Neutrophil (primary cell): Measurements from ENCODE around the gene RAB14.

Experiments
- H3K27ac ChIP-seq: fragments of 200-600 bp; sonication (generic); 2 replicates; pipeline ENCODE4 v1.5.1; 2016; ENCODE audit warnings: mild to moderate bottlenecking, moderate library complexity
- H3K27me3 ChIP-seq: fragments of 200-600 bp; sonication (generic); 2 replicates; pipeline ENCODE4 v1.6.0; 2016; ENCODE audit warnings: mild to moderate bottlenecking
- H3K36me3 ChIP-seq: fragments of 200-600 bp; sonication (generic); 2 replicates; pipeline ENCODE4 v1.5.1; 2017
- H3K4me1 ChIP-seq, 2 experiments: fragments of 200-600 bp in 1 of 2; sonication (generic) in 1 of 2; 1 replicate in 1 of 2; 2 replicates in 1 of 2; pipeline versions ENCODE4 v1.5.1 to v1.6.1; 2013 to 2016; ENCODE audit warnings: low read depth in 1 of 2, low read length in 1 of 2, mild to moderate bottlenecking in 1 of 2, moderate library complexity in 1 of 2; ENCODE audit not compliant: control insufficient read depth in 1 of 2, insufficient read depth in 1 of 2
- H3K4me3 ChIP-seq, 2 experiments: fragments of 200-600 bp in 1 of 2; sonication (generic) in 1 of 2; 1 replicate in 1 of 2; 2 replicates in 1 of 2; pipeline ENCODE4 v1.5.1; 2013 to 2016; ENCODE audit warnings: low read depth in 1 of 2, low read length in 1 of 2, mild to moderate bottlenecking in 1 of 2, moderate library complexity in 1 of 2
- H3K9me3 ChIP-seq: fragments of 200-600 bp; sonication (generic); 2 replicates; pipeline ENCODE4 v1.5.1; 2016
- CTCF ChIP-seq: fragments of 200-600 bp; sonication (generic); IDR thresholded peaks from 2 replicates; pipeline ENCODE4 v1.5.1; 2016; ENCODE audit warnings: antibody characterized with exemption

Gene RAB14

GRCh38 chr9:121185178-121185745 lies 16.4 kb downstream of the RAB14 start:
- Histone ChIP-seq H3K36me3 (peaks cover 24% of the 10 kb centered on the region), H3K27me3 (no peaks in the 10 kb centered on the region), H3K27ac (peak overlapping the region; percentile 48), H3K9me3 (no peaks in the 10 kb centered on the region), H3K4me3 (no peak overlapping the region), H3K4me1 (peaks cover 29 to 36% of the 10 kb centered on the region in 2 experiments)
- TF ChIP-seq CTCF: no peak

GRCh38 chr9:121184463-121184862 lies 17.2 kb downstream of the RAB14 start:
- Histone ChIP-seq H3K4me3 (no peak overlapping the region), H3K4me1 (peaks cover 36 to 41% of the 10 kb centered on the region in 2 experiments), H3K27ac (peak overlapping the region; percentile 48), H3K27me3 (no peaks in the 10 kb centered on the region), H3K36me3 (peaks cover 30% of the 10 kb centered on the region), H3K9me3 (no peaks in the 10 kb centered on the region)
- TF ChIP-seq CTCF: no peak

DNA sequence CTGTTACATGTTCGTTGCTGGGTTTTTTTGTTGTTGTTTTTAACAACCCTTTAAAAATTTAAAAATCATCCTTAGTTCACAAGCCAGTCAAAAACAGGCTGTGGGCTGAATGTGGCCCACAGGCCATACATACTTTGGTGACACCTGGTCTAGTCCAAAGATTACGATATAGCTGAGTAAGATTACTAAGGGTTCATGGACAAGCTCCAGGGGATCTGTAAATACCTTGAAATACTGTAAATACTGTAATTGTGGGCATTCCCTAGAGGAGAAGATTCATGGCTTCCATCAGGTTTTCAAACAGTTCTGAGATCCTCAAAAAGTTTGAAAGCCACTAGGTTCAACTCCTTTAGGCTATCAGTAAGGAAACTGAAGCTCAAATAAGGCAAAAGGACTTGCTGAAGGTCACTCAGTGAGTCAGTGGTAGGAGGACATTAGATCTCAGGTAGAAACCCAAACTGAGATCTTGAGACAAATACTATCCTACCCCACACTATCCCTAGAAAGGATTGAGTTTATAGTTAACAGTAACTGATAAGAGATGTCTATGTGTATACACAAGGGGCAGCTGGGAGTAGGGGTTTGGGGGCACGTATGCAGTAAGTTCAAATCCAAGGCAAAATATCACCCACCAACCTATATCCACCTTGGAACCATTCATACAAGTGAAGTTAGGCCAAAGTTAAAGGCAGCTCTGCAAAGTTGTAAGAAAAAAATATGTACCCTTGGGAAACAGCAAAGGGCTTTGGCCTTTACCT lies 17.8 kb downstream of the RAB14 start:
- Histone ChIP-seq H3K9me3 (no peaks in the 10 kb centered on the region), H3K4me3 (no peak overlapping the region), H3K4me1 (peaks cover 36 to 41% of the 10 kb centered on the region in 2 experiments), H3K27ac (peak overlapping the region; percentile 48), H3K27me3 (no peaks in the 10 kb centered on the region), H3K36me3 (peaks cover 36% of the 10 kb centered on the region)
- TF ChIP-seq CTCF: no peak

DNA sequence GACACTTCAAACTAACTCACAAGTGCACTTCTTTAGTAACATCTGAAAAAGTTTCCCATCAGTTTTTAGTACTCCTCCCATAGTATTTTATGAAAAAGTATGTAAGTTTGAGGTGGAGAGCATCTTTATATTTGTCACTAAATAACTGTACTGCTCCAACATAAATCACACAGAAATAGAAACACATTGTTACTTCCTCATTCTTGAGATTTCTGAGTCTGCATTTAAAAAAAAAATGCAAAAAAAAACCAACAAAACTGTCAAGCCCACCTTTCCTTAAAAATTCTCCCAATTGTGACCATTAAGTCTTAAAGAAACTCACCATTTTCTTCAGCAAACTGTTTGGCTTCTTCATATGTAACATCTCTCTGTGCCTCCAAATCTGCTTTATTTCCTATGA lies 18.7 kb downstream of the RAB14 start:
- H3K36me3 ChIP-seq: peaks cover 44% of the 10 kb centered on the region
- peaks cover 36 to 41% of the 10 kb centered on the region in 2 experiments for H3K4me1 ChIP-seq
- no peaks in the 10 kb centered on the region for H3K27me3 ChIP-seq
- peak overlapping the region; percentile 48 for H3K27ac ChIP-seq
- TF ChIP-seq CTCF: no peak
- no peaks in the 10 kb centered on the region for H3K9me3 ChIP-seq
- no peak overlapping the region for H3K4me3 ChIP-seq

DNA sequence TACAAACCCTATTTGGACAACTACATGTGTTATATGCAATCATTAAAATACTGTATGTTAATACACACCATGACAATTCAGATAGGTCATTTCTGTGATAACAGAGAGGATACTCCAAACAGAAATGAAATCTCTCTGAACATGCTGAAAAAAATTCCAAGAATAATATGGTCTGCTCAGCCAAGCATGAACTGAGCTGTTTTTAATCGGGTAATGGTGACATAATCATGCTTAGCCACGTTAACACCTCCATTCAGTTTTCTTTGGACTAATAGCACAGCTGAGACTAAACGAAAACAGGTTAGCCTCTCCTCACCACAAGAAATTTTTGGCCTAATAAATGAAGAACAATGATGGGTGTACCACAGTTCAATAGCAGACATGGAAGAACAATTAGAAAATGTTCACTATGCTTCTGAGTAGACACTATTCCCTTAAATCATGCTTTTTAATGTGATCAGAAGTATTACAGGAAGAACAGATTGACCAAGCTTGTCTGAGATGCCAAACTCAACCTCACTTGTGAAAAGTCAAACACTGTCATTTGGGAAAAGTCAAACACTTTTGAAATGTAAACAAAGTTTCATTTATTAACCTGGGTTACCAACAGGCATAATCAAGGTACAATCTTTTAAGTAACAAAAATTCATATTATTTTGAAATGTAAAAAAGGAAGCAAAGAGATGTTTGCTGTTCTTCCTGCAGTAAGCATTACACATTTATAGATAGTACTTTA lies 19.4 kb downstream of the RAB14 start:
- no peaks in the 10 kb centered on the region for H3K9me3 ChIP-seq
- H3K36me3 ChIP-seq: peaks cover 50% of the 10 kb centered on the region
- H3K27ac ChIP-seq: peak overlapping the region; percentile 48
- no peaks in the 10 kb centered on the region for H3K27me3 ChIP-seq
- peaks cover 36 to 41% of the 10 kb centered on the region in 2 experiments for H3K4me1 ChIP-seq
- no peak overlapping the region for H3K4me3 ChIP-seq
- no peak for TF ChIP-seq CTCF
